Smooth muscle cell of the pulmonary artery (primary cell): ENCODE results near the gene RING1. TPM values are rescaled to one million over a fixed set of nuclear protein-coding genes. Genes with fewer than 3 reads are reported as not detected.

Source experiments
- total RNA-seq: library from RNA; depleted of rRNA; stranded (reverse); fragments of >200 nt; gene quantifications from 2 replicates; pipeline ENCODE4 v1.2.3, GENCODE V29; 2014

The RING1 gene
- total RNA-seq: 33.2 and 33.3 TPM in 2 replicates

DNA sequence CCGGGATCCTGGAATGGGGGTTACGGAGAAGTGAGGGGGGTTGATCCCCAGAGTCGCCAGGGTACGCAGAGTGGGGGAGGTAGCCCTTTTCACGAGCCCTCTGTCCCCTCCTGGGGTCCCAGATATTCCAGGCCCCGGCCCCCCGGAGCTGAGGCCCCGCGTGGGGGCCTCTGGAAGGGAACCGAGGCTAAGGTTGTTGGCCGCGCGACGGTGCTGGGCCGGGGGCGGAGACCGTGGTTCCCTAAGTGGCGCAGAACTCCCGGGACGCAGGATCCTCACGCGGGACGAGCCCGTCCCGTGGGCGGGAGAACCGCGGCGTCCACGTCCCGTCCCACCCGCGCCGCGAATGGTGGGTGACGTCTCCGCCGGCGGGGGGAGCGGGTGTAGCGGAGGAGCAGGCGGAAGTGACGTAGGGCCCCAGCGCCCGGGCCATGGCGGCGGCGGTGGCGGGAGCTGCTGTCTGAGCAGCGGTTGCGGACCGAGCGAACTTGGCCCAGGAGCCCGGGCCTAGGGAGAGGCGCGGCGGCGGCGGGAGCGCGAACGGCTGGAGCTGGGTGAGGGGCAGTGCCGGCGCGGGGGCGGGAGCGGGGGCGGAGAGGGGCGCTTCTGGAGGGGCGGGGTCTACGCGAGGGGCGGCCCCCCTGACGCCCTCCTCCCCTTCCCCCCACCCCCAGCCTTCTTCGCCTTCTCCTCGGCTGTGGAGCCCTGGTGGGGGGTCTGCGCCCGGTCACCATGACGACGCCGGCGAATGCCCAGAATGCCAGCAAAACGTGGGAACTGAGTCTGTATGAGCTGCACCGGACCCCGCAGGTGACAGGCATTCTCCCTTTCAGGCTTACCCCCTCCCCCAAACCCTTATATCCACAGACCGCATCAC is at the start of gene RING1:
TSS of gene RING1 (plus strand) at position 410 of the 877 bp plus-strand sequence. CDS start at position 733, 323 bp downstream.

GRCh38 chr6:33192105-33192646 is 16.1 kb upstream of the RING1 start, which contains the start of gene COL11A2:
COL11A2 (minus strand) TSS chr6:33192467; CDS start chr6:33192240, 227 bp downstream.

GRCh38 chr6:33200219-33201146 is 7.8 kb upstream of the RING1 start, which contains the start of the genes RXRB and SLC39A7:
RXRB (minus strand) TSS chr6:33200665; CDS start chr6:33200476, 189 bp downstream.
SLC39A7 (plus strand) TSS chr6:33200867; CDS start chr6:33201246, 379 bp downstream.

DNA sequence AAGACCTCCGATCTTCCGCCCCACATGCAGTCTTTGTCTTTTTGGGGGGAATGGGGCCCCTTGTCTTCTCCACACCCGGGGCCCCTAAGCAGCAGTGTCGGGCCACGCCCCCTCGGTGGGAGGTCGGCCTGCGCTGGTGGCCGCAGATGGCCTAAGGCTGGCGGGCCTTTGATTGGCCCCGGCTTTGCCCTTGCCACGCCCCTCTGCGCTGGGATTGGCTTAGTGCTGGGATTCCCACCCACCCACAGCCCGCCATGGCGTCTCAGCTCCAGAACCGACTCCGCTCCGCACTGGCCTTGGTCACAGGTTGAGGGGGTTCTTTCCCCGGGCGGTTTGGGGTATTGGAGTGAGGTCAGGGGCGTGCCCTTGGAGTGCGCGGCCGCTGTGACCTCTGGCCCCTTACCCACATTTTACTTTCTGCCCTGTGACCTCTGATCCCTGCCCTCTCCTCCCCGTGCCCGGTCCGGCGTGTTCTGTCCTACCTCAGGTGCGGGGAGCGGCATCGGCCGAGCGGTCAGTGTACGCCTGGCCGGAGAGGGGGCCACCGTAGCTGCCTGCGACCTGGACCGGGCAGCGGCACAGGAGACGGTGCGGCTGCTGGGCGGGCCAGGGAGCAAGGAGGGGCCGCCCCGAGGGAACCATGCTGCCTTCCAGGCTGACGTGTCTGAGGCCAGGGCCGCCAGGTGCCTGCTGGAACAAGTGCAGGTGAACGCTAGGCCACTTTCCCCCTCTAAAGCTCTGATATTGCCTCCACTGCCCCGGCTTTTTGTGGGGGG is 3.7 kb upstream of the RING1 start, which contains the start of gene HSD17B8:
TSS of gene HSD17B8 (plus strand) at position 241 of the 776 bp plus-strand sequence. CDS start at position 255, 14 bp downstream.

Other genes with a start within 250 kb of the RING1 start
- 84.5 and 93.0 TPM in 2 replicates for gene BRD2, start 239.9 kb upstream of the RING1 start, total RNA-seq
- gene HLA-DOA, start 198.9 kb upstream of the RING1 start, total RNA-seq: 2.1 TPM in 1 of 2 replicates, not detected in the other
- gene HLA-DPA1, start 134.9 kb upstream of the RING1 start, total RNA-seq: 0.17 and 3.8 TPM in 2 replicates
- 2.8 and 19.5 TPM in 2 replicates for gene HLA-DPB1, start 132.5 kb upstream of the RING1 start, total RNA-seq
- 0.13 and 0.83 TPM in 2 replicates for gene COL11A2, start 16.0 kb upstream of the RING1 start, total RNA-seq
- 32.2 and 34.4 TPM in 2 replicates for gene RXRB, start 7.8 kb upstream of the RING1 start, total RNA-seq
- gene SLC39A7, start 7.6 kb upstream of the RING1 start, total RNA-seq: 158 and 190 TPM in 2 replicates
- 4.2 and 5.4 TPM in 2 replicates for gene HSD17B8, start 3.8 kb upstream of the RING1 start, total RNA-seq
- gene VPS52, start 63.4 kb downstream of the RING1 start, total RNA-seq: 40.2 and 44.2 TPM in 2 replicates
- 1,733 and 1,914 TPM in 2 replicates for gene RPS18, start 63.6 kb downstream of the RING1 start, total RNA-seq
- 4.9 and 7.6 TPM in 2 replicates for gene B3GALT4, start 68.6 kb downstream of the RING1 start, total RNA-seq
- gene WDR46, start 80.7 kb downstream of the RING1 start, total RNA-seq: 44.7 and 54.2 TPM in 2 replicates
- gene PFDN6, start 81.1 kb downstream of the RING1 start, total RNA-seq: 20.1 and 25.2 TPM in 2 replicates
- 27.0 and 46.3 TPM in 2 replicates for gene RGL2, start 90.4 kb downstream of the RING1 start, total RNA-seq
- gene TAPBP, start 105.6 kb downstream of the RING1 start, total RNA-seq: 91.0 and 112 TPM in 2 replicates
- gene ZBTB22, start 109.2 kb downstream of the RING1 start, total RNA-seq: 28.3 and 28.5 TPM in 2 replicates
- gene DAXX, start 114.5 kb downstream of the RING1 start, total RNA-seq: 32.6 and 46.1 TPM in 2 replicates
- 2.1 and 5.0 TPM in 2 replicates for gene KIFC1, start 183.3 kb downstream of the RING1 start, total RNA-seq
- gene PHF1, start 202.5 kb downstream of the RING1 start, total RNA-seq: 25.1 and 30.0 TPM in 2 replicates
- 102 and 104 TPM in 2 replicates for gene CUTA, start 209.6 kb downstream of the RING1 start, total RNA-seq
- gene SYNGAP1, start 211.6 kb downstream of the RING1 start, total RNA-seq: 10.5 and 16.1 TPM in 2 replicates
- 4.9 and 6.5 TPM in 2 replicates for gene ZBTB9, start 246.1 kb downstream of the RING1 start, total RNA-seq